ENCODE data around the gene ZMYND10. TPM values are rescaled to one million over a fixed set of nuclear protein-coding genes. Genes with fewer than 3 reads are reported as not detected.

Gene ZMYND10
- polyA plus RNA-seq, 6 donors from 2014 or later = 0.53 TPM; not detected in 5

Other genes with a start within 250 kb of the ZMYND10 start
- gene SEMA3F, start 190.4 kb downstream of the ZMYND10 start, polyA plus RNA-seq (ENCODE audit: low read depth in 6 of 6) = not detected
- gene GNAT1, start 154.1 kb downstream of the ZMYND10 start, polyA plus RNA-seq (ENCODE audit: low read depth in 6 of 6) = not detected
- gene SLC38A3, start 140.5 kb downstream of the ZMYND10 start, polyA plus RNA-seq (ENCODE audit: low read depth in 6 of 6) = not detected
- 100 to 1,000 TPM; 472 to 669 (median 550) TPM for gene GNAI2, start 109.5 kb downstream of the ZMYND10 start, polyA plus RNA-seq (ENCODE audit: low read depth in 6 of 6)
- under 1 TPM in 1 of 6 donors, not detected in 5; 0.13 TPM for gene SEMA3B, start 76.6 kb downstream of the ZMYND10 start, polyA plus RNA-seq (ENCODE audit: low read depth in 6 of 6)
- gene LSMEM2, start 66.6 kb downstream of the ZMYND10 start, polyA plus RNA-seq (ENCODE audit: low read depth in 6 of 6) = under 1 TPM in 1 of 6 donors, not detected in 5; 0.19 TPM
- gene IFRD2, start 53.3 kb downstream of the ZMYND10 start, polyA plus RNA-seq (ENCODE audit: low read depth in 6 of 6) = 10 to 100 TPM; 42.7 to 68.3 (median 55.7) TPM
- 1 to 10 TPM in 4 of 6 donors, under 1 TPM in 1, not detected in 1; 0.93 to 2.8 (median 1.6) TPM for gene HYAL3, start 46.3 kb downstream of the ZMYND10 start, polyA plus RNA-seq (ENCODE audit: low read depth in 6 of 6)
- gene NAA80, start 46.3 kb downstream of the ZMYND10 start, polyA plus RNA-seq (ENCODE audit: low read depth in 6 of 6) = 10 to 100 TPM in 5 of 6 donors, 1 to 10 TPM in 1; 9.0 to 15.5 (median 11.6) TPM
- under 1 TPM in 3 of 6 donors, not detected in 3; 0.12 to 0.32 (median 0.15) TPM for gene HYAL1, start 42.2 kb downstream of the ZMYND10 start, polyA plus RNA-seq (ENCODE audit: low read depth in 6 of 6)
- 1 to 10 TPM in 4 of 6 donors, under 1 TPM in 1, not detected in 1; 0.59 to 5.9 (median 3.4) TPM for gene HYAL2, start 23.0 kb downstream of the ZMYND10 start, polyA plus RNA-seq (ENCODE audit: low read depth in 6 of 6)
- gene TUSC2, start 17.5 kb downstream of the ZMYND10 start, polyA plus RNA-seq (ENCODE audit: low read depth in 6 of 6) = 10 to 100 TPM; 39.2 to 60.2 (median 46.3) TPM
- 100 to 1,000 TPM in 2 of 6 donors, 10 to 100 TPM in 4; 71.9 to 147 (median 89.9) TPM for gene RASSF1, start 4.9 kb downstream of the ZMYND10 start, polyA plus RNA-seq (ENCODE audit: low read depth in 6 of 6)
- gene NPRL2, start 5.0 kb upstream of the ZMYND10 start, polyA plus RNA-seq (ENCODE audit: low read depth in 6 of 6) = 10 to 100 TPM; 17.9 to 31.8 (median 23.7) TPM
- gene CYB561D2, start 5.1 kb upstream of the ZMYND10 start, polyA plus RNA-seq (ENCODE audit: low read depth in 6 of 6) = 10 to 100 TPM; 55.4 to 75.9 (median 65.2) TPM
- gene TMEM115, start 13.8 kb upstream of the ZMYND10 start, polyA plus RNA-seq (ENCODE audit: low read depth in 6 of 6) = 10 to 100 TPM; 24.5 to 34.1 (median 31.6) TPM
- gene CACNA2D2, start 157.9 kb upstream of the ZMYND10 start, polyA plus RNA-seq (ENCODE audit: low read depth in 6 of 6) = under 1 TPM in 3 of 6 donors, not detected in 3; 0.17 to 0.24 (median 0.18) TPM
- 10 to 100 TPM in 2 of 6 donors, 1 to 10 TPM in 4; 3.6 to 11.3 (median 6.4) TPM for gene C3orf18, start 222.0 kb upstream of the ZMYND10 start, polyA plus RNA-seq (ENCODE audit: low read depth in 6 of 6)
- gene HEMK1, start 223.8 kb upstream of the ZMYND10 start, polyA plus RNA-seq (ENCODE audit: low read depth in 6 of 6) = 10 to 100 TPM; 18.2 to 44.6 (median 32.8) TPM